HEK293 (cell line): ENCODE measurements around the gene ZNF260.

Experiments
- GLI4 ChIP-seq: fragments of 450-650 bp; formaldehyde crosslinking; IDR thresholded peaks from 2 replicates; pipeline ENCODE4 v1.5.1; 2016; ENCODE audit warnings: missing biosample characterization, missing genetic modification characterization
- KLF8 ChIP-seq: fragments of 450-650 bp; formaldehyde crosslinking; IDR thresholded peaks from 2 replicates; pipeline ENCODE4 v1.5.1; 2016; ENCODE audit warnings: missing biosample characterization, missing genetic modification characterization
- SETDB1 ChIP-seq: IDR thresholded peaks from one replicate; pipeline ENCODE4 v1.6.1; 2017; ENCODE audit warnings: mild to moderate bottlenecking, low read length, moderate library complexity, mixed read lengths; ENCODE audit not compliant: insufficient read length
- ZBTB48 ChIP-seq: fragments of 450-650 bp; formaldehyde crosslinking; IDR thresholded peaks from 2 replicates; pipeline ENCODE4 v1.5.1; 2016; ENCODE audit warnings: missing biosample characterization, missing genetic modification characterization
- ZFP3 ChIP-seq: fragments of 450-650 bp; formaldehyde crosslinking; IDR thresholded peaks from 2 replicates; pipeline ENCODE4 v1.5.1; 2016; ENCODE audit warnings: low read depth, missing biosample characterization, missing genetic modification characterization
- ZFP69B ChIP-seq: fragments of 450-650 bp; formaldehyde crosslinking; IDR thresholded peaks from 2 replicates; pipeline ENCODE4 v1.5.1; 2016; ENCODE audit warnings: missing biosample characterization, missing genetic modification characterization
- ZNF157 ChIP-seq: fragments of 450-650 bp; formaldehyde crosslinking; IDR thresholded peaks from 2 replicates; pipeline ENCODE4 v1.5.1; 2016; ENCODE audit warnings: missing biosample characterization, missing genetic modification characterization
- ZNF174 ChIP-seq: fragments of 450-650 bp; formaldehyde crosslinking; IDR thresholded peaks from 2 replicates; pipeline ENCODE4 v1.5.0; 2017; ENCODE audit warnings: missing biosample characterization, mild to moderate bottlenecking, missing genetic modification characterization
- ZNF2 ChIP-seq: fragments of 450-650 bp; formaldehyde crosslinking; IDR thresholded peaks from 2 replicates; pipeline ENCODE4 v1.5.1; 2016; ENCODE audit warnings: missing biosample characterization, missing genetic modification characterization
- ZNF274 ChIP-seq, 2 experiments: fragments of 200-500 bp in 1 of 2; fragments of 450-650 bp in 1 of 2; sonication (Bioruptor generic) in 1 of 2; formaldehyde crosslinking in 1 of 2; IDR thresholded peaks; 2 replicates each; pipeline versions ENCODE4 v1.5.1 to v1.6.1; 2014 to 2016; ENCODE audit warnings: borderline replicate concordance in 1 of 2, inconsistent platforms in 1 of 2, low read length in 1 of 2, missing biosample characterization in 1 of 2, missing genetic modification characterization in 1 of 2
- ZNF416 ChIP-seq: fragments of 450-650 bp; formaldehyde crosslinking; IDR thresholded peaks from 2 replicates; pipeline ENCODE4 v1.5.1; 2016; ENCODE audit warnings: missing biosample characterization, missing genetic modification characterization
- ZNF654 ChIP-seq: fragments of 450-650 bp; formaldehyde crosslinking; IDR thresholded peaks from 2 replicates; pipeline ENCODE4 v1.5.1; 2016; ENCODE audit warnings: low read depth, missing biosample characterization, missing genetic modification characterization
- ZNF670 ChIP-seq: fragments of 450-650 bp; formaldehyde crosslinking; IDR thresholded peaks from 2 replicates; pipeline ENCODE4 v1.5.1; 2016; ENCODE audit warnings: missing biosample characterization, missing genetic modification characterization, low read depth
- ZNF747 ChIP-seq: fragments of 450-650 bp; formaldehyde crosslinking; IDR thresholded peaks from 2 replicates; pipeline ENCODE4 v1.5.1; 2016; ENCODE audit warnings: missing biosample characterization, missing genetic modification characterization
- ZNF830 ChIP-seq: fragments of 450-650 bp; IDR thresholded peaks from 2 replicates; pipeline ENCODE4 v1.5.0; 2018; ENCODE audit warnings: missing biosample characterization, missing genetic modification characterization, low read depth, mild to moderate bottlenecking, moderate library complexity
- ZNF843 ChIP-seq: fragments of 450-650 bp; formaldehyde crosslinking; IDR thresholded peaks from 2 replicates; pipeline ENCODE4 v1.5.1; 2016; ENCODE audit warnings: missing biosample characterization, missing genetic modification characterization
- TF ChIP-seq, protein P1 (sequence below): fragments of 450-650 bp; formaldehyde crosslinking; IDR thresholded peaks from 2 replicates; pipeline ENCODE4 v1.5.1; 2016; ENCODE audit warnings: missing biosample characterization, missing genetic modification characterization, borderline replicate concordance
- TF ChIP-seq, protein P2 (sequence below): fragments of 450-650 bp; formaldehyde crosslinking; IDR thresholded peaks from 2 replicates; pipeline ENCODE4 v1.5.1; 2016; ENCODE audit warnings: missing biosample characterization, missing genetic modification characterization
- TF ChIP-seq, protein P3 (sequence below): fragments of 450-650 bp; formaldehyde crosslinking; IDR thresholded peaks from 2 replicates; pipeline ENCODE4; 2016; ENCODE audit warnings: missing biosample characterization, missing genetic modification characterization
- TF ChIP-seq, protein P4 (sequence below): fragments of 450-650 bp; formaldehyde crosslinking; conservative IDR thresholded peaks from 2 replicates; pipeline ENCODE4 v1.5.1; 2016; ENCODE audit warnings: low read depth, missing biosample characterization, missing genetic modification characterization
- TF ChIP-seq, protein P5 (sequence below): fragments of 450-650 bp; formaldehyde crosslinking; IDR thresholded peaks from 2 replicates; pipeline ENCODE4 v1.5.1; 2016; ENCODE audit warnings: missing biosample characterization, missing genetic modification characterization, low read depth
- TF ChIP-seq, protein P6 (sequence below): fragments of 450-650 bp; formaldehyde crosslinking; IDR thresholded peaks from 2 replicates; pipeline ENCODE4 v1.5.1; 2016; ENCODE audit warnings: missing biosample characterization, missing genetic modification characterization

ZNF260 gene

DNA sequence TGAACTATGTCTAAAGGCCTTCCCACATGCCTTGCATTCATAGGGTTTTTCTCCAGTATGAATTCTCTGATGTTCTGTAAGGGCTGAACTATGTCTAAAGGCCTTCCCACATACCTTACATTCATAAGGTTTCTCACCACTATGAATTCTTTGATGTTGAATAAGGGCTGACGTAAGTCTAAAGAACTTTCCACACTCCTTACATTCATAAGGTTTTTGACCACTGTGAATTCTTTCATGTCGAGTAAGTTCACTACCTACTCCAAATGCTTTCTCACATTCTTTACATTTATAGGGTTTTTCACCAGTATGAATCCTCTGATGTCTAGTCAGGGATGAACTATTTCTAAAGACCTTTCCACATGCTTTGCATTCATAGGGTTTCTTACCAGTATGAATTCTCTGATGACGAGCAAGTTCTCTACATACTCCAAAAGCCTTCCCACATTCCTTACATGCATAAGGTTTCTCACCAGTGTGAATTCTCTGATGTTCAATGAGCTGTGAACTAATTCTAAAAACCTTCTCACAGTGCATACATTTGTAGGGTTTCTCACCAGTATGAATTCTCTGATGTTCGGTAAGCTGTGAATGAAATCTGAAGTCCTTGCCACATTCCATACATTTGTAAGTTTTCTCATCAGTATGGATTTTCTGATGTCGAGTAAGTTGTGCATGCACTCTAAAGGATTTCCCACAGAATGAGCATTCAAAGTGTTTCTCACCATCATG is 19.1 kb upstream of the ZNF260 start (continued):
- TF ChIP-seq ZNF274 (IDR thresholded peaks at IDR 0.05; ENCODE audit: low read length) (peak; percentile 100), ZNF274 (tag by site-specific recombination; IDR thresholded peaks at IDR 0.05; ENCODE audit: borderline replicate concordance) (peak; percentile 100), ZNF654 (tag by site-specific recombination) (no peak), ZNF830 (tag by site-specific recombination) (no peak), ZNF2 (tag by site-specific recombination) (no peak), ZNF416 (tag by site-specific recombination) (no peak), ZNF747 (tag by site-specific recombination) (no peak), KLF8 (tag by site-specific recombination) (peak; percentile 68; the same call in 1 of the 2 replicates), ZFP69B (no peak), ZNF157 (tag by site-specific recombination) (peak; percentile 41), SETDB1 (peak; percentile 100), ZNF174 (tag by site-specific recombination) (peak; percentile 52; the same call in 1 of the 2 replicates), ZFP3 (tag by site-specific recombination) (no peak), GLI4 (tag by site-specific recombination) (no peak), ZNF670 (no peak), ZBTB48 (tag by site-specific recombination) (no peak), ZNF843 (tag by site-specific recombination) (no peak)
- TF ChIP-seq, protein P1, sequence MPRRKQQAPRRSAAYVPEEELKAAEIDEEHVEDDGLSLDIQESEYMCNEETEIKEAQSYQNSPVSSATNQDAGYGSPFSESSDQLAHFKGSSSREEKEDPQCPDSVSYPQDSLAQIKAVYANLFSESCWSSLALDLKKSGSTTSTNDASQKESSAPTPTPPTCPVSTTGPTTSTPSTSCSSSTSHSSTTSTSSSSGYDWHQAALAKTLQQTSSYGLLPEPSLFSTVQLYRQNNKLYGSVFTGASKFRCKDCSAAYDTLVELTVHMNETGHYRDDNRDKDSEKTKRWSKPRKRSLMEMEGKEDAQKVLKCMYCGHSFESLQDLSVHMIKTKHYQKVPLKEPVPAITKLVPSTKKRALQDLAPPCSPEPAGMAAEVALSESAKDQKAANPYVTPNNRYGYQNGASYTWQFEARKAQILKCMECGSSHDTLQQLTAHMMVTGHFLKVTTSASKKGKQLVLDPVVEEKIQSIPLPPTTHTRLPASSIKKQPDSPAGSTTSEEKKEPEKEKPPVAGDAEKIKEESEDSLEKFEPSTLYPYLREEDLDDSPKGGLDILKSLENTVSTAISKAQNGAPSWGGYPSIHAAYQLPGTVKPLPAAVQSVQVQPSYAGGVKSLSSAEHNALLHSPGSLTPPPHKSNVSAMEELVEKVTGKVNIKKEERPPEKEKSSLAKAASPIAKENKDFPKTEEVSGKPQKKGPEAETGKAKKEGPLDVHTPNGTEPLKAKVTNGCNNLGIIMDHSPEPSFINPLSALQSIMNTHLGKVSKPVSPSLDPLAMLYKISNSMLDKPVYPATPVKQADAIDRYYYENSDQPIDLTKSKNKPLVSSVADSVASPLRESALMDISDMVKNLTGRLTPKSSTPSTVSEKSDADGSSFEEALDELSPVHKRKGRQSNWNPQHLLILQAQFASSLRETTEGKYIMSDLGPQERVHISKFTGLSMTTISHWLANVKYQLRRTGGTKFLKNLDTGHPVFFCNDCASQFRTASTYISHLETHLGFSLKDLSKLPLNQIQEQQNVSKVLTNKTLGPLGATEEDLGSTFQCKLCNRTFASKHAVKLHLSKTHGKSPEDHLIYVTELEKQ: no peak
- TF ChIP-seq, protein P2, sequence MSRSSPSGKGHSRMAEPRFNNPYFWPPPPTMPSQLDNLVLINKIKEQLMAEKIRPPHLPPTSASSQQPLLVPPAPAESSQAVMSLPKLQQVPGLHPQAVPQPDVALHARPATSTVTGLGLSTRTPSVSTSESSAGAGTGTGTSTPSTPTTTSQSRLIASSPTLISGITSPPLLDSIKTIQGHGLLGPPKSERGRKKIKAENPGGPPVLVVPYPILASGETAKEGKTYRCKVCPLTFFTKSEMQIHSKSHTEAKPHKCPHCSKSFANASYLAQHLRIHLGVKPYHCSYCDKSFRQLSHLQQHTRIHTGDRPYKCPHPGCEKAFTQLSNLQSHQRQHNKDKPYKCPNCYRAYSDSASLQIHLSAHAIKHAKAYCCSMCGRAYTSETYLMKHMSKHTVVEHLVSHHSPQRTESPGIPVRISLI (tag by site-specific recombination): no peak
- TF ChIP-seq, protein P3, sequence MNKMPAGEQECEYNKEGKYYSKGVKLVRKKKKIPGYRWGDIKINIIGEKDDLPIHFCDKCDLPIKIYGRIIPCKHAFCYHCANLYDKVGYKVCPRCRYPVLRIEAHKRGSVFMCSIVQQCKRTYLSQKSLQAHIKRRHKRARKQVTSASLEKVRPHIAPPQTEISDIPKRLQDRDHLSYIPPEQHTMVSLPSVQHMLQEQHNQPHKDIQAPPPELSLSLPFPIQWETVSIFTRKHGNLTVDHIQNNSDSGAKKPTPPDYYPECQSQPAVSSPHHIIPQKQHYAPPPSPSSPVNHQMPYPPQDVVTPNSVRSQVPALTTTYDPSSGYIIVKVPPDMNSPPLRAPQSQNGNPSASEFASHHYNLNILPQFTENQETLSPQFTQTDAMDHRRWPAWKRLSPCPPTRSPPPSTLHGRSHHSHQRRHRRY (tag by site-specific recombination): no peak
- TF ChIP-seq, protein P4, sequence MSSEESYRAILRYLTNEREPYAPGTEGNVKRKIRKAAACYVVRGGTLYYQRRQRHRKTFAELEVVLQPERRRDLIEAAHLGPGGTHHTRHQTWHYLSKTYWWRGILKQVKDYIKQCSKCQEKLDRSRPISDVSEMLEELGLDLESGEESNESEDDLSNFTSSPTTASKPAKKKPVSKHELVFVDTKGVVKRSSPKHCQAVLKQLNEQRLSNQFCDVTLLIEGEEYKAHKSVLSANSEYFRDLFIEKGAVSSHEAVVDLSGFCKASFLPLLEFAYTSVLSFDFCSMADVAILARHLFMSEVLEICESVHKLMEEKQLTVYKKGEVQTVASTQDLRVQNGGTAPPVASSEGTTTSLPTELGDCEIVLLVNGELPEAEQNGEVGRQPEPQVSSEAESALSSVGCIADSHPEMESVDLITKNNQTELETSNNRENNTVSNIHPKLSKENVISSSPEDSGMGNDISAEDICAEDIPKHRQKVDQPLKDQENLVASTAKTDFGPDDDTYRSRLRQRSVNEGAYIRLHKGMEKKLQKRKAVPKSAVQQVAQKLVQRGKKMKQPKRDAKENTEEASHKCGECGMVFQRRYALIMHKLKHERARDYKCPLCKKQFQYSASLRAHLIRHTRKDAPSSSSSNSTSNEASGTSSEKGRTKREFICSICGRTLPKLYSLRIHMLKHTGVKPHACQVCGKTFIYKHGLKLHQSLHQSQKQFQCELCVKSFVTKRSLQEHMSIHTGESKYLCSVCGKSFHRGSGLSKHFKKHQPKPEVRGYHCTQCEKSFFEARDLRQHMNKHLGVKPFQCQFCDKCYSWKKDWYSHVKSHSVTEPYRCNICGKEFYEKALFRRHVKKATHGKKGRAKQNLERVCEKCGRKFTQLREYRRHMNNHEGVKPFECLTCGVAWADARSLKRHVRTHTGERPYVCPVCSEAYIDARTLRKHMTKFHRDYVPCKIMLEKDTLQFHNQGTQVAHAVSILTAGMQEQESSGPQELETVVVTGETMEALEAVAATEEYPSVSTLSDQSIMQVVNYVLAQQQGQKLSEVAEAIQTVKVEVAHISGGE (tag by site-specific recombination): no peak
- TF ChIP-seq, protein P5, sequence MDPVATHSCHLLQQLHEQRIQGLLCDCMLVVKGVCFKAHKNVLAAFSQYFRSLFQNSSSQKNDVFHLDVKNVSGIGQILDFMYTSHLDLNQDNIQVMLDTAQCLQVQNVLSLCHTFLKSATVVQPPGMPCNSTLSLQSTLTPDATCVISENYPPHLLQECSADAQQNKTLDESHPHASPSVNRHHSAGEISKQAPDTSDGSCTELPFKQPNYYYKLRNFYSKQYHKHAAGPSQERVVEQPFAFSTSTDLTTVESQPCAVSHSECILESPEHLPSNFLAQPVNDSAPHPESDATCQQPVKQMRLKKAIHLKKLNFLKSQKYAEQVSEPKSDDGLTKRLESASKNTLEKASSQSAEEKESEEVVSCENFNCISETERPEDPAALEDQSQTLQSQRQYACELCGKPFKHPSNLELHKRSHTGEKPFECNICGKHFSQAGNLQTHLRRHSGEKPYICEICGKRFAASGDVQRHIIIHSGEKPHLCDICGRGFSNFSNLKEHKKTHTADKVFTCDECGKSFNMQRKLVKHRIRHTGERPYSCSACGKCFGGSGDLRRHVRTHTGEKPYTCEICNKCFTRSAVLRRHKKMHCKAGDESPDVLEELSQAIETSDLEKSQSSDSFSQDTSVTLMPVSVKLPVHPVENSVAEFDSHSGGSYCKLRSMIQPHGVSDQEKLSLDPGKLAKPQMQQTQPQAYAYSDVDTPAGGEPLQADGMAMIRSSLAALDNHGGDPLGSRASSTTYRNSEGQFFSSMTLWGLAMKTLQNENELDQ: no peak
- TF ChIP-seq, protein P6, sequence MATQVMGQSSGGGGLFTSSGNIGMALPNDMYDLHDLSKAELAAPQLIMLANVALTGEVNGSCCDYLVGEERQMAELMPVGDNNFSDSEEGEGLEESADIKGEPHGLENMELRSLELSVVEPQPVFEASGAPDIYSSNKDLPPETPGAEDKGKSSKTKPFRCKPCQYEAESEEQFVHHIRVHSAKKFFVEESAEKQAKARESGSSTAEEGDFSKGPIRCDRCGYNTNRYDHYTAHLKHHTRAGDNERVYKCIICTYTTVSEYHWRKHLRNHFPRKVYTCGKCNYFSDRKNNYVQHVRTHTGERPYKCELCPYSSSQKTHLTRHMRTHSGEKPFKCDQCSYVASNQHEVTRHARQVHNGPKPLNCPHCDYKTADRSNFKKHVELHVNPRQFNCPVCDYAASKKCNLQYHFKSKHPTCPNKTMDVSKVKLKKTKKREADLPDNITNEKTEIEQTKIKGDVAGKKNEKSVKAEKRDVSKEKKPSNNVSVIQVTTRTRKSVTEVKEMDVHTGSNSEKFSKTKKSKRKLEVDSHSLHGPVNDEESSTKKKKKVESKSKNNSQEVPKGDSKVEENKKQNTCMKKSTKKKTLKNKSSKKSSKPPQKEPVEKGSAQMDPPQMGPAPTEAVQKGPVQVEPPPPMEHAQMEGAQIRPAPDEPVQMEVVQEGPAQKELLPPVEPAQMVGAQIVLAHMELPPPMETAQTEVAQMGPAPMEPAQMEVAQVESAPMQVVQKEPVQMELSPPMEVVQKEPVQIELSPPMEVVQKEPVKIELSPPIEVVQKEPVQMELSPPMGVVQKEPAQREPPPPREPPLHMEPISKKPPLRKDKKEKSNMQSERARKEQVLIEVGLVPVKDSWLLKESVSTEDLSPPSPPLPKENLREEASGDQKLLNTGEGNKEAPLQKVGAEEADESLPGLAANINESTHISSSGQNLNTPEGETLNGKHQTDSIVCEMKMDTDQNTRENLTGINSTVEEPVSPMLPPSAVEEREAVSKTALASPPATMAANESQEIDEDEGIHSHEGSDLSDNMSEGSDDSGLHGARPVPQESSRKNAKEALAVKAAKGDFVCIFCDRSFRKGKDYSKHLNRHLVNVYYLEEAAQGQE (tag by site-specific recombination): no peak
